ENCODE measurements around the gene RSPO1. TPM values are rescaled to one million over a fixed set of nuclear protein-coding genes. Genes with fewer than 3 reads are reported as not detected.

RSPO1 gene
- total RNA-seq, 2 donors from 2014 or later = not detected

DNA sequence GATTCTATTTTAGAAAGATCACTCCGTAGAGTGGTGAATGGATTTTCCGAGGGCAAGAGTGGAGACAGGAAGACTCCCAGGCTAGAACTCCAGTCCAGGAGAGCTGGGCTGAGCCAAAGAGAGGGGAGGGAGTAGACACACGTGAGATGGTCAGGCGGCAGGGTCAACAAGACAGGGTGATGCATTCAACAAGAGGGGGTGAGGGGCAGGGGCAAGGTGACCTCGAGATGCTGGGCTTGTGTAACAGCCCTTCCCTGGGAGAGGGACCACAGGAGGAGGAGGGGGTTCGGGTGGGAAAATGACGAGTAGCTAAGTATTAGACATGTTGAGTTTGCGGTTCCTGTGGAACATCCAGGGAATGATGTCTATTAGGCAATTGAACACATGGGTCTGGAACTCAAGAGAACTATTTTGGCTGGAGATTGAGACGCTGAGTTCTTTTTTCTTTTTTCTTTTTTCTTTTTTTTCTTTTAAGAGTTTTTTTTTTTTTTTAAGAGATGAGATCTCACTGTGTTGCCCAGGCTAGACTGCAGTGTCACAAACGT lies 13.3 kb downstream of the RSPO1 start:
- no peaks in the 10 kb centered on the region for H3K9me3 ChIP-seq (ENCODE audit: control insufficient read depth, low read length)
- H3K27ac ChIP-seq (ENCODE audit: low read depth, low read length) = no peak overlapping the region
- Mint-ChIP-seq H3K27ac (no peak overlapping the region), H3K4me1 (no peaks in the 10 kb centered on the region), H3K36me3 (ENCODE audit: low read depth) (no peaks in the 10 kb centered on the region), H3K4me3 (no peak overlapping the region), H3K27me3 (ENCODE audit: insufficient read depth) (peaks cover 59% of the 10 kb centered on the region), H3K9me3 (no peaks in the 10 kb centered on the region)
- no peaks in the 10 kb centered on the region for H3K4me1 ChIP-seq (ENCODE audit: control insufficient read depth, insufficient read depth, low read length)
- no peak overlapping the region for H3K4me3 ChIP-seq (ENCODE audit: low read length)
- 57 to 77% methylated on average over 4 to 9 of the region's 10 CpGs for WGBS, 2 experiments (ENCODE audit: insufficient coverage in 1 of 2, insufficient read length in 1 of 2)
- TF ChIP-seq CTCF (conservative IDR thresholded peaks at IDR 0.05) = no peak
- DNase-seq = no peak
- no peak overlapping the region for H3K9ac ChIP-seq (ENCODE audit: extremely low read depth, low read length, poor library complexity, severe bottlenecking)
- H3K36me3 ChIP-seq (ENCODE audit: control insufficient read depth, insufficient read depth, low read length) = no peaks in the 10 kb centered on the region
- peaks cover 95% of the 10 kb centered on the region for H3K27me3 ChIP-seq (ENCODE audit: control insufficient read depth, insufficient read depth, low read length, poor library complexity, severe bottlenecking)

GRCh38 chr1:37620707-37621106 lies 14.0 kb downstream of the RSPO1 start:
- peaks cover 59% of the 10 kb centered on the region for H3K27me3 Mint-ChIP-seq (ENCODE audit: insufficient read depth)
- DNase-seq = no peak
- H3K4me1 ChIP-seq (ENCODE audit: control insufficient read depth, insufficient read depth, low read length) = no peaks in the 10 kb centered on the region
- no peaks in the 10 kb centered on the region for H3K9me3 ChIP-seq (ENCODE audit: control insufficient read depth, low read length)
- H3K27ac ChIP-seq (ENCODE audit: low read depth, low read length) = no peak overlapping the region
- H3K36me3 ChIP-seq (ENCODE audit: control insufficient read depth, insufficient read depth, low read length) = no peaks in the 10 kb centered on the region
- H3K9ac ChIP-seq (ENCODE audit: extremely low read depth, low read length, poor library complexity, severe bottlenecking) = no peak overlapping the region
- no peak overlapping the region for H3K4me3 ChIP-seq (ENCODE audit: low read length)
- no peaks in the 10 kb centered on the region for H3K9me3 Mint-ChIP-seq
- H3K4me1 Mint-ChIP-seq = no peaks in the 10 kb centered on the region
- no peak overlapping the region for H3K27ac Mint-ChIP-seq
- peaks cover 95% of the 10 kb centered on the region for H3K27me3 ChIP-seq (ENCODE audit: control insufficient read depth, insufficient read depth, low read length, poor library complexity, severe bottlenecking)
- H3K4me3 Mint-ChIP-seq = no peak overlapping the region
- 83 to 89% methylated on average over 3 to 6 of the region's 6 CpGs for WGBS, 2 experiments (ENCODE audit: insufficient coverage in 1 of 2, insufficient read length in 1 of 2)
- H3K36me3 Mint-ChIP-seq (ENCODE audit: low read depth) = no peaks in the 10 kb centered on the region
- no peak for TF ChIP-seq CTCF (conservative IDR thresholded peaks at IDR 0.05)

- H3K9ac ChIP-seq (ENCODE audit: extremely low read depth, low read length, poor library complexity, severe bottlenecking) = no peak overlapping the region
- no peaks in the 10 kb centered on the region for H3K4me1 ChIP-seq (ENCODE audit: control insufficient read depth, insufficient read depth, low read length)
- H3K36me3 ChIP-seq (ENCODE audit: control insufficient read depth, insufficient read depth, low read length) = no peaks in the 10 kb centered on the region
- no peak overlapping the region for H3K4me3 ChIP-seq (ENCODE audit: low read length)
- Mint-ChIP-seq H3K27ac (no peak overlapping the region), H3K4me1 (no peaks in the 10 kb centered on the region), H3K36me3 (ENCODE audit: low read depth) (no peaks in the 10 kb centered on the region), H3K27me3 (ENCODE audit: insufficient read depth) (peaks cover 82% of the 10 kb centered on the region), H3K9me3 (no peaks in the 10 kb centered on the region), H3K4me3 (no peak overlapping the region)
- H3K9me3 ChIP-seq (ENCODE audit: control insufficient read depth, low read length) = no peaks in the 10 kb centered on the region
- H3K27me3 ChIP-seq (ENCODE audit: control insufficient read depth, insufficient read depth, low read length, poor library complexity, severe bottlenecking) = peaks cover 95% of the 10 kb centered on the region
- no peak for TF ChIP-seq CTCF (conservative IDR thresholded peaks at IDR 0.05)
- no peak for DNase-seq
- H3K27ac ChIP-seq (ENCODE audit: low read depth, low read length) = no peak overlapping the region
- WGBS, 2 experiments (ENCODE audit: insufficient coverage in 1 of 2, insufficient read length in 1 of 2) = 86 to 87% methylated on average over 10 to 14 of the region's 14 CpGs
These were observed 18.4 kb downstream of the RSPO1 start for GRCh38 chr1:37616330-37616729.

All from endodermal cell (in vitro differentiated cells).